Neutrophil (primary cell): ENCODE results near the gene LMOD1.

ENCODE experiments used
- H3K27ac ChIP-seq: fragments of 200-600 bp; sonication (generic); 2 replicates; pipeline ENCODE4 v1.5.1; 2016; ENCODE audit warnings: mild to moderate bottlenecking, moderate library complexity
- H3K27me3 ChIP-seq: fragments of 200-600 bp; sonication (generic); 2 replicates; pipeline ENCODE4 v1.6.0; 2016; ENCODE audit warnings: mild to moderate bottlenecking
- H3K36me3 ChIP-seq: fragments of 200-600 bp; sonication (generic); 2 replicates; pipeline ENCODE4 v1.5.1; 2017
- H3K4me1 ChIP-seq, 2 experiments: fragments of 200-600 bp in 1 of 2; sonication (generic) in 1 of 2; 1 replicate in 1 of 2; 2 replicates in 1 of 2; pipeline versions ENCODE4 v1.5.1 to v1.6.1; 2013 to 2016; ENCODE audit warnings: low read depth in 1 of 2, low read length in 1 of 2, mild to moderate bottlenecking in 1 of 2, moderate library complexity in 1 of 2; ENCODE audit not compliant: control insufficient read depth in 1 of 2, insufficient read depth in 1 of 2
- H3K4me3 ChIP-seq, 2 experiments: fragments of 200-600 bp in 1 of 2; sonication (generic) in 1 of 2; 1 replicate in 1 of 2; 2 replicates in 1 of 2; pipeline ENCODE4 v1.5.1; 2013 to 2016; ENCODE audit warnings: low read depth in 1 of 2, low read length in 1 of 2, mild to moderate bottlenecking in 1 of 2, moderate library complexity in 1 of 2
- H3K9me3 ChIP-seq: fragments of 200-600 bp; sonication (generic); 2 replicates; pipeline ENCODE4 v1.5.1; 2016
- TF ChIP-seq, protein P1 (sequence below): fragments of 200-600 bp; sonication (generic); IDR thresholded peaks from 2 replicates; pipeline ENCODE4 v1.5.1; 2016; ENCODE audit warnings: antibody characterized with exemption

Gene LMOD1

DNA sequence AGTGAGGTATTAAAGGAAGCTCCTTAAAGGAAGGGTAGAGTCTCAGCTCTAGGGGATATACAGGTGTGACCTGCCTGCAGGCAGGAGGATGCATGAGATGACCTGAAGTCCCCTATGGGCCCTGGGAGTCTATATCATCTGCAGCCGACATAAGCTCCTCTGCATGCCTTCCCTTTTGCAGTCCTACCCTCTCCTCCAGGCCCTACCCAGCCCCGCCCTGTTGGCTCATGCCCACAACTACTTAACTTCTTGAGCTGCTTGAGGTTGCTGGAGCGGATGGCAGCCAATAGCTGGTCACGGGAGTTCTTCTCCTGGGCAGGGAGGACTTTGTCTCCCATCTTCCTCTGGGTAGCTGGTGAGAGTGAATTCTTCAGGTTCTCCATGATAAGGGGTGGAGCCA is 47.4 kb downstream of the LMOD1 start:
- TF ChIP-seq, protein P1, sequence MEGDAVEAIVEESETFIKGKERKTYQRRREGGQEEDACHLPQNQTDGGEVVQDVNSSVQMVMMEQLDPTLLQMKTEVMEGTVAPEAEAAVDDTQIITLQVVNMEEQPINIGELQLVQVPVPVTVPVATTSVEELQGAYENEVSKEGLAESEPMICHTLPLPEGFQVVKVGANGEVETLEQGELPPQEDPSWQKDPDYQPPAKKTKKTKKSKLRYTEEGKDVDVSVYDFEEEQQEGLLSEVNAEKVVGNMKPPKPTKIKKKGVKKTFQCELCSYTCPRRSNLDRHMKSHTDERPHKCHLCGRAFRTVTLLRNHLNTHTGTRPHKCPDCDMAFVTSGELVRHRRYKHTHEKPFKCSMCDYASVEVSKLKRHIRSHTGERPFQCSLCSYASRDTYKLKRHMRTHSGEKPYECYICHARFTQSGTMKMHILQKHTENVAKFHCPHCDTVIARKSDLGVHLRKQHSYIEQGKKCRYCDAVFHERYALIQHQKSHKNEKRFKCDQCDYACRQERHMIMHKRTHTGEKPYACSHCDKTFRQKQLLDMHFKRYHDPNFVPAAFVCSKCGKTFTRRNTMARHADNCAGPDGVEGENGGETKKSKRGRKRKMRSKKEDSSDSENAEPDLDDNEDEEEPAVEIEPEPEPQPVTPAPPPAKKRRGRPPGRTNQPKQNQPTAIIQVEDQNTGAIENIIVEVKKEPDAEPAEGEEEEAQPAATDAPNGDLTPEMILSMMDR: no peak
- H3K4me1 ChIP-seq: peaks cover 3 to 5% of the 10 kb centered on the region in 2 experiments

DNA sequence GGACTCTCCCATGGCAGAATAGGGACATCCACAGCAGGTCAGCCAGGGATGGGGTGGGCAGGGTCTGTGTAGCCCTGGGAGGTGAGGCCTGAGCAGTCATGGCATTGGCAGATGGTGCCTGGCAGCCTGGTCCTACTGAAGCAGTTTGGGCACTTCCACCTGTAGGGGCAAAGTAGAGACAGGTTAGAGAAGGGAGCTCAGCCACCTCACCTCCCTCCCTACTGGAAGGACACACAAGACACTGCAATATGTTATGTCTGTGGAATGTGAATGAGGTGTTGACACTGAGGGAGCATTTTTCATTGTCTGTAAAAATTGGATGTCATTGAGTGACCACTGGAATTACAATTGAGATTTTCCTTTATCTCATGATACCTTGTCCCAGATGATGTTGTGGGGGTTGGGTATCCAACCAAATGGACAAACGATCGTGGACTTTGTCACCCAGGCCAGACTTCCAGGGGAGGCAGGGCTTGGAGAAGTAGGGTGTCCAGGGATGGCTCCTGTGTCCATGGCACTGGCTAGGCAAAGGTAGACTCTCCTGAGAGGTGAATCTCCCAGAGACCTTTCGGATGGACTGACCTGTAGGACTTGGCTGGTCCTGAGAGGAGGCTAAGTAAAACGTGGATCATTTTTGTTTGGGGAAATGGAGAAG is 48.0 kb downstream of the LMOD1 start:
- H3K4me1 ChIP-seq: peaks cover 3 to 5% of the 10 kb centered on the region in 2 experiments
- TF ChIP-seq, protein P1: no peak
- H3K4me3 ChIP-seq: no peak overlapping the region
- H3K36me3 ChIP-seq: no peaks in the 10 kb centered on the region
- no peaks in the 10 kb centered on the region for H3K9me3 ChIP-seq
- H3K27me3 ChIP-seq: peaks cover 8% of the 10 kb centered on the region
- H3K27ac ChIP-seq: no peak overlapping the region

More for the DNA sequence above, 47.4 kb downstream of the LMOD1 start:
- no peak overlapping the region for H3K4me3 ChIP-seq
- H3K27ac ChIP-seq: no peak overlapping the region
- peaks cover 8% of the 10 kb centered on the region for H3K27me3 ChIP-seq
- H3K9me3 ChIP-seq: no peaks in the 10 kb centered on the region
- H3K36me3 ChIP-seq: no peaks in the 10 kb centered on the region

DNA sequence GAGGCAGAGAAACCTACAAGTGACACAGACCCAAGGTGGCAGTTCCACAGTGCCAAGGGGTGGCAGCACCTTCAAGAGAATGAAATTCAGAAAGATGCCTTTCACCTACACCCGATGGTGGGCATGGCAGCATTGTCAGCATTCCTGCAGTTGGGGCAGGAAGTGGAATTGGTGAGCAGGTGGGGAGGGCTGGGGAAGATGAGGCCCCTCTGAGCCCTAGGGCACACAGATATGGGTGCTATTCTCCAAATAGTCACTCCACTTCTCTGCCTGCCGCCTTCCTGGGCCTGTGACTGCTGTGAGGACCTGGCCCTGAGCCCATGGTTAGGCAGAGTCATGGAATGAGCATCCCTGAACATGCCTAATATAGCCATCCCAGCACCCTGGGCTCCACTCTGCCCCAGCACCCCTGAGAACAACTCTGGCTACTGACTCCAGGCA is 49.4 kb downstream of the LMOD1 start:
- peaks cover 3 to 5% of the 10 kb centered on the region in 2 experiments for H3K4me1 ChIP-seq
- no peaks in the 10 kb centered on the region for H3K9me3 ChIP-seq
- no peak overlapping the region for H3K27ac ChIP-seq
- TF ChIP-seq, protein P1: no peak
- H3K36me3 ChIP-seq: no peaks in the 10 kb centered on the region
- H3K4me3 ChIP-seq: no peak overlapping the region
- H3K27me3 ChIP-seq: peaks cover 16% of the 10 kb centered on the region

DNA sequence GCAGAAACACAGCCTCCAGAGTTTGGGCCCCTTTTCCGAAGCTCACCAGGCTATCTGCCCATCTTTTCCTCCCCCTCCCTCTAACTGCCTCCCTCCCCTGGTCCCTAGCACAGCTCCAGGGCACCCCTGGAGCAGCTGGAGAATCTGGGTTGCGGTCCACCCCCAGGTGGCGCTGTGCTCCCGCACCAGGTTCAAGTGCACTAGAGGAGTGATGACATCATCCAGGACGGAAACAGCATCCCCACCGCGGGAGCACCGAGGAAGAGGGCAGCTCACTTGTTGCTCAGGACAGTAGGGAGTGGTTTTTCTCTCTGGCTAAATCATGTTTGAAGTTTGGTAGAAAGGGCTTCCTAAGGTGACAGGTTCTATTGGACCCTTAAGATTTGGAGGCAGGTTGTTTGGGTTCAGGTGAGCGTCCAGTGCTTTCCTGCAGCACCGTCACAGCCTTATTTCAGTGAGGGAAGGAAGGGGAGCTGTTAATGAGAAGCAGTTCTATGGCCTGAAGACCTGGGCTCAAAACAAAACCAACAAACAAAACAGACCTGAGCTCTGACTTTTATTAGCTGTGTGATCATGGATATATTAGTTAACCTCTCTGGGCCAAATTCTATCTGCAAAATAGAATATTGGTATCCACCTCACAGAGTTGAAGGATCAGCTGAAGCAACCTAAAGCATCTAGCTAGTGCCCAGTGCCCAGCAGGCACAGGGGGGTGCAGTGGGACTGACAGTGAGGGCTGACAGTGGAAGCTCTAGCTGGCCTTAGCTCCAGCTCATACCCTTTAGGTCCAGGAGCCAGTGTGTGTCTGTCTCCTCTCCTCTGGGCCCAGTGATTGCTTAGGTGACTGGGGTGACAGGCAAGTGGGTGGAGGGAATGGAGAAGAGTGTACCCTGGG is 50.2 kb downstream of the LMOD1 start:
- Histone ChIP-seq H3K27ac (no peak overlapping the region), H3K9me3 (no peaks in the 10 kb centered on the region), H3K4me3 (no peak overlapping the region), H3K27me3 (peaks cover 24% of the 10 kb centered on the region), H3K4me1 (peaks cover 3 to 5% of the 10 kb centered on the region in 2 experiments), H3K36me3 (no peaks in the 10 kb centered on the region)
- TF ChIP-seq, protein P1: peak; percentile 71

DNA sequence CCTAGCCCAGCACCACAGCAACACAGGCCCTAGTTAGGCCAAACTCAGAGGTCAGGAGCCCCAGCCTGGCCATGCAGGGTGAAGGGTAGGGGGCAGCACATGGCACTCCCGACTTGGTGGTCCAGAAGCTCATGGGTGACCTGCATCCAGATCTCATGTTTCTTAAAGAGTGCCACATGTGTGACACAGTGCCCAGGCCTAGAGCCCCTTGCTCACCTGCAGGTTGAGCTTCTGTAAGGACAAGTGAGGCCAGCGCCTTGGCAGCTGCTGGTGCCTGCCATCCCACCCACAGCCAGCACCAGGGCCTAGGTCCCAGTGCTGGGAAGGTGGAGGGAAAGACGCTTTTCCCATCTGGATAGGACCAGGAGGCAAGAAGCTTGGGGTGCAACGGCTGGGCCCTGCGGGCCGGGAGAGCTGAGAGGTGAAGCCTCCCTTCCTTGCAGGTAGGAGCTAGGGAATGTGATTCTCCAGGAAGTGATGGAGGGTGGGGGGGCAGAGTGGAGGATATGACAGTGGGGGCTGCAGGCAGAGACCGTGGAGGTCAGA is 51.2 kb downstream of the LMOD1 start:
- no peak overlapping the region for H3K4me3 ChIP-seq
- TF ChIP-seq, protein P1: no peak
- peaks cover 26% of the 10 kb centered on the region for H3K27me3 ChIP-seq
- H3K9me3 ChIP-seq: no peaks in the 10 kb centered on the region
- H3K4me1 ChIP-seq: peaks cover 3 to 5% of the 10 kb centered on the region in 2 experiments
- H3K36me3 ChIP-seq: no peaks in the 10 kb centered on the region
- H3K27ac ChIP-seq: no peak overlapping the region
